Thyroid gland (tissue), 4 donors: ENCODE results near the gene PFKM. TPM values are rescaled to one million over a fixed set of nuclear protein-coding genes. Genes with fewer than 3 reads are reported as not detected.
"Not testable (repeated sequence)": the region's sequence is repeated elsewhere in the genome, so short reads cannot be mapped to it uniquely, and the experiment has no call there.

Source experiments
- DNase-seq, 2 donors: peaks; one replicate each; pipeline ENCODE4 v3.0.0-alpha.2; 2019
- H3K27ac ChIP-seq, 3 donors: fragments of 200-600 bp; sonication (generic); 1 replicate in 2 of 3; 2 replicates in 1 of 3; pipeline ENCODE4 v1.5.1; 2016 to 2019; ENCODE audit warnings: mild to moderate bottlenecking in 1 of 3, moderate library complexity in 1 of 3
- H3K27me3 ChIP-seq: fragments of 200-600 bp; sonication (generic); one replicate; pipeline ENCODE4 v1.5.1; 2019
- H3K36me3 ChIP-seq, 2 donors: fragments of 200-600 bp; sonication (generic); one replicate each; pipeline ENCODE4 v1.5.1; 2016 to 2019
- H3K4me1 ChIP-seq, 2 donors: fragments of 200-600 bp; sonication (generic); one replicate each; pipeline ENCODE4 v1.5.1; 2017 to 2019
- H3K4me3 ChIP-seq, 3 donors: fragments of 200-600 bp; sonication (generic); replicated peaks in 1 of 3; 1 replicate in 2 of 3; 2 replicates in 1 of 3; pipeline ENCODE4 v1.5.1; 2016; ENCODE audit warnings: mild to moderate bottlenecking in 1 of 3
- H3K9me3 ChIP-seq: fragments of 200-600 bp; sonication (generic); one replicate; pipeline ENCODE4 v1.5.1; 2017
- CTCF ChIP-seq, 6 experiments: fragments of 200-600 bp in 3 of 6; fragments of 450-650 bp in 3 of 6; sonication (generic) in 3 of 6; IDR thresholded peaks; one replicate each; pipeline ENCODE4 v1.5.1; 2016 to 2019; ENCODE audit warnings: antibody characterized with exemption in 6 of 6, mild to moderate bottlenecking in 2 of 6, inconsistent platforms in 1 of 6, moderate library complexity in 1 of 6
- POLR2A ChIP-seq, 2 donors: fragments of 450-650 bp; IDR thresholded peaks; one replicate each; pipeline ENCODE4 v1.6.1; 2017; ENCODE audit warnings: antibody characterized with exemption in 2 of 2, mild to moderate bottlenecking in 2 of 2, moderate library complexity in 1 of 2
- WGBS, 2 donors: methylation state at CpG; one replicate each; pipeline ENCODE4 v1.1.5; 2017; 5-methylcytosine and 5-hydroxymethylcytosine counted together
- intact Hi-C: fragments of 100-400 bp; cut with DNase I; formaldehyde crosslinking; loops from one replicate; pipeline ENCODE4 v1.15.1; 2023
- total RNA-seq, 4 donors: library from RNA; depleted of rRNA; stranded (reverse); fragments of >200 nt; gene quantifications; one replicate each; pipeline ENCODE4 v1.2.3, GENCODE V29; 2016

The PFKM gene
- total RNA-seq, 4 donors from 2014 or later: 36.1 to 66.7 (median 49.2) TPM

- DNase-seq: no peak
- Histone ChIP-seq H3K27ac (no peak overlapping the region), H3K9me3 (no peaks in the 10 kb centered on the region), H3K4me1 (peaks cover 9 to 10% of the 10 kb centered on the region in 2 donors), H3K4me3 (no peak overlapping the region), H3K36me3 (no peaks in the 10 kb centered on the region), H3K27me3 (no peaks in the 10 kb centered on the region)
- no peak for TF ChIP-seq CTCF (IDR thresholded peaks at IDR 0.05)
- no peak for TF ChIP-seq POLR2A (IDR thresholded peaks at IDR 0.05)
- WGBS, 2 donors: 75 to 86% methylated on average over 1 of the region's 1 CpG
- intact Hi-C loops: no loop called here
These were observed 2.4 kb downstream of the PFKM start for GRCh38 chr12:48121522-48121921.

- no peak for DNase-seq
- no peak overlapping the region for H3K27ac ChIP-seq
- no peaks in the 10 kb centered on the region for H3K27me3 ChIP-seq
- no peaks in the 10 kb centered on the region for H3K36me3 ChIP-seq
- no peaks in the 10 kb centered on the region for H3K9me3 ChIP-seq
- no peak overlapping the region for H3K4me3 ChIP-seq
- WGBS, 2 donors: 76 to 85% methylated on average over 2 of the region's 2 CpGs
- H3K4me1 ChIP-seq: peaks cover 9 to 10% of the 10 kb centered on the region in 2 donors
- TF ChIP-seq POLR2A (IDR thresholded peaks at IDR 0.05): no peak
- TF ChIP-seq CTCF (IDR thresholded peaks at IDR 0.05): no peak
- intact Hi-C loops: no loop called here
These were observed 3.1 kb downstream of the PFKM start for GRCh38 chr12:48122065-48122834.

- DNase-seq: no peak
- no peaks in the 10 kb centered on the region for H3K27me3 ChIP-seq
- no peaks in the 10 kb centered on the region for H3K9me3 ChIP-seq
- peaks cover 9 to 10% of the 10 kb centered on the region in 2 donors for H3K4me1 ChIP-seq
- TF ChIP-seq CTCF (IDR thresholded peaks at IDR 0.05) (no peak), POLR2A (IDR thresholded peaks at IDR 0.05) (no peak)
- no peak overlapping the region for H3K27ac ChIP-seq
- H3K4me3 ChIP-seq: no peak overlapping the region
- no peaks in the 10 kb centered on the region for H3K36me3 ChIP-seq
- intact Hi-C loops: no loop called here
- 78 to 90% methylated on average over 4 of the region's 4 CpGs for WGBS, 2 donors
These were observed 4.0 kb downstream of the PFKM start for GRCh38 chr12:48123169-48123568.

- H3K36me3 ChIP-seq, H3K27me3 ChIP-seq, H3K4me1 ChIP-seq, H3K27ac ChIP-seq, H3K9me3 ChIP-seq, intact Hi-C loops, DNase-seq, H3K4me3 ChIP-seq: not testable (repeated sequence)
- 93 to 97% methylated on average over 5 of the region's 5 CpGs for WGBS, 2 donors
These were observed 6.4 kb downstream of the PFKM start for GRCh38 chr12:48125542-48125941.

GRCh38 chr12:48125985-48126384 is 6.8 kb downstream of the PFKM start:
- Histone ChIP-seq H3K36me3 (peaks cover 0 to 4% of the 10 kb centered on the region in 2 donors), H3K27me3 (no peaks in the 10 kb centered on the region), H3K4me3 (no peak overlapping the region), H3K27ac (no peak overlapping the region), H3K4me1 (no peaks in the 10 kb centered on the region), H3K9me3 (no peaks in the 10 kb centered on the region)
- 93% methylated on average over 4 of the region's 4 CpGs for WGBS, 2 donors
- intact Hi-C loops: no loop called here
- TF ChIP-seq CTCF (IDR thresholded peaks at IDR 0.05) (no peak), POLR2A (IDR thresholded peaks at IDR 0.05) (no peak)
- no peak for DNase-seq
